Measurements from ENCODE around the gene GAPDHS.

GRCh38 chr19:35559781-35560180, 26.5 kb downstream of the GAPDHS start:
- TF ChIP-seq CTCF (IDR thresholded peaks at IDR 0.05) (no peak), EZH2 (IDR thresholded peaks at IDR 0.05; ENCODE audit: borderline replicate concordance, insufficient read depth, low read depth, low read length, poor library complexity, severe bottlenecking) (no peak)

All from B cell (primary cell).